HEK293 (cell line): ENCODE data around the gene NBPF3.

Experiments
- CTCF ChIA-PET: fragments of 350-600 bp; formaldehyde crosslinking; extraction: SDS; loops from one replicate; lab custom pipeline; 2021; ENCODE audit warnings: antibody characterized with exemption; lab: Yijun Ruan, JAX
- POLR2A ChIA-PET: fragments of 300-600 bp; formaldehyde crosslinking; extraction: SDS; loops from one replicate; lab custom pipeline; 2020; ENCODE audit warnings: antibody characterized with exemption, inconsistent platforms; lab: Yijun Ruan, JAX
- H3K27ac ChIP-seq: fragments of 200-500 bp; sonication (Bioruptor generic); 2 replicates; pipeline ENCODE4 v1.5.1; 2014; ENCODE audit warnings: low read depth, low read length, control low read depth, inconsistent platforms; ENCODE audit errors: extremely low read depth
- H3K36me3 ChIP-seq, 2 experiments: fragments of 200-500 bp in 1 of 2; sonication (Bioruptor generic) in 1 of 2; 1 replicate in 1 of 2; 2 replicates in 1 of 2; pipeline ENCODE4 v1.5.1; 2014 to 2017; ENCODE audit warnings: inconsistent platforms in 2 of 2, low read length in 2 of 2; ENCODE audit not compliant: control insufficient read depth in 2 of 2, insufficient read depth in 1 of 2
- H3K4me1 ChIP-seq: fragments of 200-500 bp; sonication (Bioruptor generic); 2 replicates; pipeline ENCODE4 v1.5.1; 2014; ENCODE audit warnings: mild to moderate bottlenecking, low read length, inconsistent platforms; ENCODE audit not compliant: control insufficient read depth, insufficient read depth
- H3K4me3 ChIP-seq: 2 replicates; pipeline ENCODE4 v1.5.1; 2011; ENCODE audit warnings: low read depth, mild to moderate bottlenecking, control low read depth, low read length, moderate library complexity
- H3K9me3 ChIP-seq: fragments of 200-500 bp; sonication (Bioruptor generic); 2 replicates; pipeline ENCODE4 v1.5.1; 2014; ENCODE audit warnings: low read depth, low read length, inconsistent platforms; ENCODE audit not compliant: control insufficient read depth, insufficient read depth
- ZNF416 ChIP-seq: fragments of 450-650 bp; formaldehyde crosslinking; IDR thresholded peaks from 2 replicates; pipeline ENCODE4 v1.5.1; 2016; ENCODE audit warnings: missing biosample characterization, missing genetic modification characterization
- ZNF449 ChIP-seq: fragments of 450-650 bp; formaldehyde crosslinking; IDR thresholded peaks from 2 replicates; pipeline ENCODE4 v1.5.1; 2017; ENCODE audit warnings: missing biosample characterization, mild to moderate bottlenecking, missing genetic modification characterization, moderate library complexity
- ZNF529 ChIP-seq: fragments of 450-650 bp; formaldehyde crosslinking; IDR thresholded peaks from 2 replicates; pipeline ENCODE4 v1.5.1; 2017; ENCODE audit warnings: missing genetic modification characterization, missing biosample characterization; ENCODE audit not compliant: insufficient replicate concordance
- ZNF585B ChIP-seq: fragments of 450-650 bp; formaldehyde crosslinking; IDR thresholded peaks from 2 replicates; pipeline ENCODE4 v1.5.1; 2016; ENCODE audit warnings: missing biosample characterization, missing genetic modification characterization
- ZNF768 ChIP-seq: fragments of 450-650 bp; formaldehyde crosslinking; IDR thresholded peaks from 2 replicates; pipeline ENCODE4 v1.5.1; 2018; ENCODE audit warnings: missing biosample characterization, mild to moderate bottlenecking, missing genetic modification characterization
- ZSCAN23 ChIP-seq: fragments of 450-650 bp; formaldehyde crosslinking; IDR thresholded peaks from 2 replicates; pipeline ENCODE4 v1.5.1; 2016; ENCODE audit warnings: missing biosample characterization, missing genetic modification characterization

NBPF3 gene

DNA sequence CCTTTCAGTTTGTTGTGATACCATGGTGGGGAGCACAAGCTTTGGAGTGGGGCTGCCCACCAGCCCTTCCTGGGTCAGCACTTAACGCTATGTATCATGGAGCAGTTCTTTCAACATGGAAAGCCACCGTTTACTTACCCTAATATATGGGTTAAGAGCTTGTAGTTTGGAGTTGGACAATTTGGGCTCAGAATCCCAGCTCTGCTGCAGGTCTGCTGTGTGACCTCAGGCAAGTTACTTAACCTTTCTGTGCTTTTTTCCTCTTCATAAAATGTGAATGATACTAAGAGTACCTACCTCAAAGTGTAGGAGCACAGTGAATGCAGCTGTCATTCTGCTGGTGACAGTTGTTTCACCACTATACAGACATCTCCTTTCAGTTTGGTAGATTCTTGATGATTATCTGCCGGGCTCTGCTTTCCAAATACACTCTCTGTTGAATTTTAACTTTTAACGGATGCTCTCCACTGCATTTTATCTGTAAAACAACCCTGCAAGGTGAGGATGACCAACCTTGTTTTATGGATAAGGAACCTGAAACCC lies 93.1 kb downstream of the NBPF3 start:
- Histone ChIP-seq H3K36me3 (no peaks in the 10 kb centered on the region), H3K4me3 (no peak overlapping the region), H3K9me3 (no peaks in the 10 kb centered on the region), H3K27ac (no peak overlapping the region), H3K4me1 (no peaks in the 10 kb centered on the region)
- ChIA-PET CTCF (interaction anchor here (0.6 to 1.0 kb wide), 5 partner anchors 8 to 22 kb away, joined by 3 to 6 read pairs (median 3); no protein-coding TSS in a partner anchor), POLR2A (no interaction called here)
- TF ChIP-seq ZNF416 (tag by site-specific recombination), result no peak
- 0 out of 2 replicates have a peak, but pooled peaks have one; percentile 53 for TF ChIP-seq ZNF768 (tag by site-specific recombination)

DNA sequence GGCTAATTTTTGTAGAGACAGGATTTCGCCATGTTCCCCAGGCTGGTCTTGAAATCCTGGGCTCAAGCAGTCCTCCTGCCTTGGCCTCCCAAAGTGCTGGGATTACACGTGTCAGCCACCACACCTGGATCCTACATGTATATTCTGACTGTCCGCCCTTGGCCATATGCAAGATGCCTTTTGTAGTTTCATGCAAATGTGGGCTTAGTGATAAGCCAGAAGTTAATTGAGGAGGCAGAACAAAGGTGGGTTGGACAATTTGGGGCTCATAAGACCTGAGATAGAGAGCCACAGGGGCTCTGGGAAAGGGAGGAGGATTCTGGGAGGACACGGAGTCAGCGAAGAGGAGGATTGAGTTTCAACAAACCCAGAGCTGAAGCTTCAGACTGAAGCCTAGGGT lies 94.2 kb downstream of the NBPF3 start:
- ChIA-PET CTCF (interaction anchor here (0.5 to 1.4 kb wide), 3 partner anchors 39 to 124 kb away, joined by 3 to 5 read pairs (median 4); no protein-coding TSS in a partner anchor), POLR2A (no interaction called here)
- Histone ChIP-seq H3K27ac (no peak overlapping the region), H3K4me1 (no peaks in the 10 kb centered on the region), H3K9me3 (no peaks in the 10 kb centered on the region), H3K4me3 (no peak overlapping the region), H3K36me3 (no peaks in the 10 kb centered on the region)
- TF ChIP-seq ZSCAN23 (tag by site-specific recombination) (no peak), ZNF529 (no peak), ZNF449 (tag by site-specific recombination) (no peak), ZNF585B (no peak)
